ENCODE measurements around the gene ANKRD34B. TPM values are rescaled to one million over a fixed set of nuclear protein-coding genes. Genes with fewer than 3 reads are reported as not detected.

ANKRD34B gene
- polyA plus RNA-seq (ENCODE audit: low read depth in 6 of 6): not detected

- DNase-seq (no peak), ATAC-seq (ENCODE audit: low read depth in 2 of 2) (no peak)
- peaks cover 0 to 10% (median 2%) of the 10 kb centered on the region in 7 donors for H3K9me3 Mint-ChIP-seq
- H3K36me3 Mint-ChIP-seq: peaks cover 0 to 8% of the 10 kb centered on the region in 2 donors
- peaks cover 4 to 8% (median 5%) of the 10 kb centered on the region in 3 donors for H3K4me1 Mint-ChIP-seq
- peak within 1 kb of the TSS in 7 of 8 donors; percentile 56 to 89 (median 78) for H3K4me3 Mint-ChIP-seq
- H3K27ac Mint-ChIP-seq: no peak within 1 kb of the TSS
- H3K27me3 Mint-ChIP-seq: peaks cover 49 to 82% (median 77%) of the 10 kb centered on the region in 3 donors
These were observed at the start of gene ANKRD34B for GRCh38 chr5:80569961-80570786. Gene ANKRD34B, minus strand, starts transcription at chr5:80570280. Its CDS starts 10,261 bp downstream, at chr5:80560019.

DNA sequence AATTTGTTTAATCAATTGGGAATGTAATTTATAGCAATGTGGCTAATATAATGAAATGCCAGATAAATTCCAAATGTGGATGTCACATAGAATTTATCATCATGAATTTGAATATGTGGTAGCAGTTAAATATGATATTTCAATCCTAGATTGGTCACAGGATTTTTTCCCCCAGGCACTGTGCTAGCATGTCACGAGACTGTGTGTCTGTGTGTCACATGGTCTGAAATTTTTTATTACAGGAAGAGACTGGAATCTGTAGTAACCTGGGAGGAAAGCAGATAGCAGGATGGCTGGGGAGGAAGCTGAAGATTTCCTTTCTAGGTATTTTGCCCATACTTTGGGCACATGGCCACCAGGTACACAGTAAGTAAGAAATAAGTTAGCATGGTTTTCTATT, 49.0 kb upstream of the ANKRD34B start:
- Mint-ChIP-seq H3K27me3 (no peaks in the 10 kb centered on the region), H3K36me3 (peaks cover 0 to 9% of the 10 kb centered on the region in 2 donors), H3K4me3 (no peak overlapping the region), H3K27ac (no peak overlapping the region), H3K4me1 (no peaks in the 10 kb centered on the region), H3K9me3 (peaks cover 0 to 5% (median 0%) of the 10 kb centered on the region in 7 donors)
- ATAC-seq (ENCODE audit: low read depth in 2 of 2) (no peak), DNase-seq (no peak)

DNA sequence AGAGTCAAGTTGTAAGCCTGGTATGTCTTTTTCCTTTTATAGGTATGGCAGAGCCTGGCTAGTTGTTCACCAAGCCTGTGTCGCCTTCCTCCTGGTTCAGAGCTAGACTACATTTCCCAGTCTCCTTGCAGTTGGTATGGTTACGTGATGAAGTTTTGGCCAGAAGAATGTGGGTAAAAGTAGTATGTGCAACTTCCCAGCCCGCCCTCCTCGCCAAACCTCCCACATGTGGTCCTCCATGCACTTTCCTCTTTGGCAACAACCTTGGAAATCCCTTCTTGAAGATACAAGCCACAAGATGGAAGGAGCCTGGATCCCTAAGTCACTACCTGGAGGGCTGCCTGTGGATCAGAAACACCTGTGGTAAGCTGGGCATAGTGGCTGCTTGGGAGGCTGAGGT, 48.4 kb upstream of the ANKRD34B start:
- ATAC-seq (ENCODE audit: low read depth in 2 of 2): no peak
- no peak overlapping the region for H3K4me3 Mint-ChIP-seq

GRCh38 chr5:80615266-80615914, 45.3 kb upstream of the ANKRD34B start:
- H3K36me3 Mint-ChIP-seq: peaks cover 0 to 2% of the 10 kb centered on the region in 2 donors
- ATAC-seq (ENCODE audit: low read depth in 2 of 2) (no peak), DNase-seq (no peak)
- peaks cover 0 to 6% (median 2%) of the 10 kb centered on the region in 7 donors for H3K9me3 Mint-ChIP-seq
- H3K4me3 Mint-ChIP-seq: no peak overlapping the region
- no peaks in the 10 kb centered on the region for H3K4me1 Mint-ChIP-seq
- H3K27me3 Mint-ChIP-seq: no peaks in the 10 kb centered on the region
- H3K27ac Mint-ChIP-seq: no peak overlapping the region

More for the DNA sequence above, 48.4 kb upstream of the ANKRD34B start:
- Mint-ChIP-seq H3K27ac (no peak overlapping the region), H3K4me1 (no peaks in the 10 kb centered on the region), H3K9me3 (peaks cover 0 to 5% (median 0%) of the 10 kb centered on the region in 7 donors), H3K27me3 (no peaks in the 10 kb centered on the region), H3K36me3 (peaks cover 0 to 9% of the 10 kb centered on the region in 2 donors)
- no peak for DNase-seq

DNA sequence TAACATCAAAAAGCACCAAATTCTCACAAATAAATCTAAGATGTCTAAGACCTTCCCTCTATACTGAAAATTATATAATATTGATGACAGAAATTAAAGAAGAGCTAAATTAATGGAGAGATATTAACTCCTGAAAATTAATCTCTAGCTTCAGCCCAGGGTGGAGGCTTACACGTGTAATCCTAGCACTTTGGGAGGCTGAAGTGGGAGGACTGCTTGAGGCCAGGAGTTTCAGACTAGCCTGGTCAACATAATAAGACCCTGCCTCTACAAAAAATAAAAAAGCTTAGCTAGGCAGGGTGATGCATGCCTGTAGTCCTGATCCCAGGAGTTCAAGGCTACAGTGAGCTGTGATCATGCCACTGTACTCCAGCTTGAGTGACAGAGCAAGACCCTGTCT, 39.6 kb upstream of the ANKRD34B start:
- no peak overlapping the region for H3K4me3 Mint-ChIP-seq
- H3K27me3 Mint-ChIP-seq: no peaks in the 10 kb centered on the region
- no peak overlapping the region for H3K27ac Mint-ChIP-seq
- ATAC-seq (ENCODE audit: low read depth in 2 of 2) (no peak), DNase-seq (no peak)
- H3K36me3 Mint-ChIP-seq: peaks cover 7 to 9% of the 10 kb centered on the region in 2 donors
- H3K4me1 Mint-ChIP-seq: no peaks in the 10 kb centered on the region
- peaks cover 0 to 30% (median 6%) of the 10 kb centered on the region in 7 donors for H3K9me3 Mint-ChIP-seq

GRCh38 chr5:80608731-80609130, 38.7 kb upstream of the ANKRD34B start:
- peaks cover 0 to 30% (median 6%) of the 10 kb centered on the region in 7 donors for H3K9me3 Mint-ChIP-seq
- H3K36me3 Mint-ChIP-seq: peaks cover 7 to 9% of the 10 kb centered on the region in 2 donors
- no peak for ATAC-seq (ENCODE audit: low read depth in 2 of 2)
- H3K4me1 Mint-ChIP-seq: no peaks in the 10 kb centered on the region
- DNase-seq: no peak
- no peak overlapping the region for H3K4me3 Mint-ChIP-seq
- H3K27ac Mint-ChIP-seq: no peak overlapping the region
- no peaks in the 10 kb centered on the region for H3K27me3 Mint-ChIP-seq

DNA sequence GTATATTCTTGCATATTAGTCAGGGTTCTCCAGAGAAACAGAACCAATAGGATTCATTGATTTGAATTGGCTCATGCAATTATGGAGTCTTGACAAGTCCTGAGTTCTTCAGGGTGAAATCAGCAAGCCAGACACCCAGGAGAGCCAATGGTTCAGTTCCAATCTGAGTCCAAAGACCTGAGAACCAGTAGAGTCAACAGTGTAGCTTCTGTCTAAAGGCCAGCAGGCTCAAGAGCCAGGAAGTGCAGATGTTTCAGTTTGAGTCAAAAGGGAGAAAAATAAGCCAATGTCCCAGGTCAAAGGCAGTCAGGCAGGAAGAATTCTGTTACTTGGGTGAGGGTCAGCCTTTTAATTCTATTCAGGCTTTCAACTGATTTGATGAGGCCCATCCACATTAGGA, 37.8 kb upstream of the ANKRD34B start:
- H3K4me3 Mint-ChIP-seq: no peak overlapping the region
- H3K4me1 Mint-ChIP-seq: no peaks in the 10 kb centered on the region
- no peak for DNase-seq
- H3K27ac Mint-ChIP-seq: no peak overlapping the region
- ATAC-seq (ENCODE audit: low read depth in 2 of 2): no peak
- H3K9me3 Mint-ChIP-seq: peaks cover 0 to 30% (median 6%) of the 10 kb centered on the region in 7 donors
- peaks cover 7 to 9% of the 10 kb centered on the region in 2 donors for H3K36me3 Mint-ChIP-seq
- H3K27me3 Mint-ChIP-seq: no peaks in the 10 kb centered on the region

- H3K4me3 Mint-ChIP-seq: no peak overlapping the region
- ATAC-seq (ENCODE audit: low read depth in 2 of 2): no peak
- no peaks in the 10 kb centered on the region for H3K27me3 Mint-ChIP-seq
- peaks cover 7 to 9% of the 10 kb centered on the region in 2 donors for H3K36me3 Mint-ChIP-seq
- H3K9me3 Mint-ChIP-seq: peaks cover 0 to 30% (median 6%) of the 10 kb centered on the region in 7 donors
- no peak for DNase-seq
- H3K27ac Mint-ChIP-seq: no peak overlapping the region
- no peaks in the 10 kb centered on the region for H3K4me1 Mint-ChIP-seq
These were observed 37.3 kb upstream of the ANKRD34B start for GRCh38 chr5:80607343-80607742.

DNA sequence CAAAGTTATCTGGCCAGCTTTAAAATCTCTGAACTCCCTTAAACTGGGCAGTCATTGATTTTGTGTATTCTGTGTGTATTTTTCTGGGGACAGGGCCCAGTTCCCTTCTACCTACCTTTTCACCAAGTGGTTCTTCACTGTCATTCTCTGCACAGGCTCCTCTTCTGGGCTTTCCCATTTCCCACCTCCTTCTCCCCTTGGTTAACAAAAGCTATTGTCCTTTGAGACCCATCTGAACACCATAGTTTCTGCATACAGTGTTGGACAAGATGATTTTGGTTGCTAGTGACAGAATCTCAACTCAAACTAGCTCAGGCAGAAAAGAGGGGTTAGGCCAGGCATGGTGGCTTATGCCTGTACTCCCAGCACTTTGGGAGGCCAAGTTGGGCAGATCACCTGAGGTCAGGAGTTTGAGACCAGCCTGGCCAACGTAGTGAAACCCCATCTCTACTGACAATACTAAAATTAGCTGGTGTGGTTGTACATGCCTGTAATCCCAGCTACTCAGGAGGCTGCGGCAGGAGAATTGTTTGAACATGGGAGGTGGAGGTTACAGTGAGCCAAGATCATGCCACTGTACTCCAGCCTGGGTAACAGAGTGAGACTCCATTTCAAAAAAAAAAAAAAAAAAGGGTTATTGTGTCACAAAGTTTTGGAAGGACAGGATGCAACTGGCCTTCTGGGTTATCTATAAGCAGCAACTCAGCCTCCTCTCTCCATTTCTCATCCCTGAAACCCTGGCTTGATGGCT, 31.0 kb upstream of the ANKRD34B start:
- H3K4me3 Mint-ChIP-seq: peak overlapping the region in 1 of 8 donors; percentile 18
- no peaks in the 10 kb centered on the region for H3K4me1 Mint-ChIP-seq
- no peak overlapping the region for H3K27ac Mint-ChIP-seq
- no peaks in the 10 kb centered on the region for H3K9me3 Mint-ChIP-seq
- H3K27me3 Mint-ChIP-seq: no peaks in the 10 kb centered on the region
- DNase-seq: no peak
- no peaks in the 10 kb centered on the region for H3K36me3 Mint-ChIP-seq
- ATAC-seq (ENCODE audit: low read depth in 2 of 2): no peak

DNA sequence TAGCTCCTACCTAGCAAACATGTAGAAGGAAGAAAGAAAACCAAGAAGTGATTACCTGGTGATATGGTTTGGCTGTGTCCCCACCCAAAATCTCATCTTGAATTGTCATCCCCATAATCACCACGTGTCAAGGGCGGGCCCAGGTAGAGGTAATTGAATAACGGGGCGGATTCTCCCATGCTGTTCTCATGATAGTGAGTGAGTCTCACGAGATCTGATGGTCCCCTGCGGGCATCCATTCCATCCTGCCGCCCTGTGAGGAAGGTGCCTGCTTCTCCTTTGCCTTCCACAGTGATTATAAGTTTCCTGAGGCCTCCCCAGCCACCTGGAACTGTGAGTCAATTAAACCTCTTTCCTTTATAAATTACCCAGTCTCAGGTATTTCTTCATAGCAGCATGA, 27.4 kb upstream of the ANKRD34B start:
- H3K9me3 Mint-ChIP-seq: no peaks in the 10 kb centered on the region
- H3K4me3 Mint-ChIP-seq: no peak overlapping the region
- no peak for DNase-seq
- no peaks in the 10 kb centered on the region for H3K4me1 Mint-ChIP-seq
- H3K27me3 Mint-ChIP-seq: no peaks in the 10 kb centered on the region
- ATAC-seq (ENCODE audit: low read depth in 2 of 2): no peak
- no peaks in the 10 kb centered on the region for H3K36me3 Mint-ChIP-seq
- H3K27ac Mint-ChIP-seq: no peak overlapping the region

GRCh38 chr5:80594810-80595209, 24.7 kb upstream of the ANKRD34B start:
- DNase-seq (no peak), ATAC-seq (ENCODE audit: low read depth in 2 of 2) (no peak)
- Mint-ChIP-seq H3K4me1 (no peaks in the 10 kb centered on the region), H3K27me3 (peaks cover 0 to 9% (median 6%) of the 10 kb centered on the region in 3 donors), H3K36me3 (no peaks in the 10 kb centered on the region), H3K27ac (no peak overlapping the region), H3K9me3 (no peaks in the 10 kb centered on the region), H3K4me3 (no peak overlapping the region)

GRCh38 chr5:80592761-80593160, 22.7 kb upstream of the ANKRD34B start:
- Mint-ChIP-seq H3K9me3 (no peaks in the 10 kb centered on the region), H3K4me3 (no peak overlapping the region), H3K4me1 (no peaks in the 10 kb centered on the region), H3K27me3 (peaks cover 0 to 9% (median 6%) of the 10 kb centered on the region in 3 donors), H3K36me3 (no peaks in the 10 kb centered on the region), H3K27ac (no peak overlapping the region)
- ATAC-seq (ENCODE audit: low read depth in 2 of 2) (no peak), DNase-seq (no peak)

DNA sequence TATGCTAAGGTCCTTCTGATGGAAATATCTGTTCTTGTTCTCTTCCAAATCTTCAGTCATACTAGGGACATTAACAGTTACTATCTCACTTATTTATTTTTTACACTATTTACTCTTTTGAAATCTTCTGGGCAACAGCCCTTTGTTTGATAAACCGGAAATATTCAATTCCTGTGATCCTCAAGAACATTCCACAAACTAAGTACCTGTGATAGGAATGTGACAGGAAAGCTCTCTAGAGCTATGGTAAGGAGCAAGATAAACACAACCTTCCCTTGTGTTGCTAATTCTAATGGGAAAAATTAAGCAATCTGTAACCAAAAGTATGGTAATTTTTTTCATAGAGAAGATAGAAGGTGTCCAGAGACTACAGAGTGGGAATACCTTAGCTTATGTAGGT, 22.0 kb upstream of the ANKRD34B start:
- Mint-ChIP-seq H3K27ac (peak overlapping the region in 1 of 6 donors; percentile 45), H3K36me3 (no peaks in the 10 kb centered on the region), H3K4me3 (no peak overlapping the region), H3K4me1 (no peaks in the 10 kb centered on the region), H3K27me3 (peaks cover 0 to 9% (median 9%) of the 10 kb centered on the region in 3 donors), H3K9me3 (no peaks in the 10 kb centered on the region)
- DNase-seq (no peak), ATAC-seq (ENCODE audit: low read depth in 2 of 2) (no peak)
